ENCODE measurements around the gene NPC1. TPM values are rescaled to one million over a fixed set of nuclear protein-coding genes. Genes with fewer than 3 reads are reported as not detected.

NPC1 gene
- total RNA-seq, 2 donors from 2014 or later: 43.6 to 44.9 TPM

DNA sequence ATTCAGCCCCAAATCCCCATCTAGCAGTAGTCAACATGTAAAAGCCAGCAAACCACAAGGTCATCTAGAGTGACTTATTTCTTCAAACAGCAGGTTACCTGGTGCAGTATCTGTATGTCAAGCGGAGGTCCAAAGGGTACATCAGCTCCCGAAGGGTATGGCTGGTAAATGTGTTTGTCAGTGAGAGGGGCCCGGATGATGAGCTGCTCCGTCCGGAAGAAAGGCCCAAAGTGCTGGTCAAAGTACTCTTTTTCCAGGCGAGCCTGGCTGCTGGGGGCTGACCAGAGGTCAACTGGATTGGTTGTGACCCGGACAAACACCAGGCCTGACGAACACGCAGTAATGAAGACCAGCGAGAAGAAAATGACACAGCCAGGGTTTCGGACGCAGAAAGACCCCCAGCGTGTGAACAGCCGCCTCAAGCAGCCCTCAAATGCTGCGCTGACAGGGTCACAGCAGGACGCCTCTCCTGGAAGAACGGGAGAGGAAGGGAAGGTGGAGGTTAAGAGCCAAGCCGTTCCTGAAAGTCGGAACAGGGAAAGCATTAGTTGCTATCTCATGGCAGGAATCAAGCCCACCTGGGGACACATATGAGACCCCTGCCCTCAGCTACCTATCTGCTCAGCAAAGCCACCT is 30.0 kb downstream of the NPC1 start:
- Mint-ChIP-seq H3K36me3 (ENCODE audit: low read depth) (peaks cover 76% of the 10 kb centered on the region), H3K9me3 (no peaks in the 10 kb centered on the region), H3K27me3 (ENCODE audit: insufficient read depth) (no peaks in the 10 kb centered on the region), H3K27ac (no peak overlapping the region), H3K4me3 (no peak overlapping the region), H3K4me1 (no peaks in the 10 kb centered on the region)
- H3K4me3 ChIP-seq (ENCODE audit: low read length): no peak overlapping the region
- WGBS, 2 experiments (ENCODE audit: insufficient coverage in 1 of 2, insufficient read length in 1 of 2): 90 to 92% methylated on average over 18 to 19 of the region's 19 CpGs
- H3K9me3 ChIP-seq (ENCODE audit: control insufficient read depth, low read length): no peaks in the 10 kb centered on the region
- H3K9ac ChIP-seq (ENCODE audit: extremely low read depth, low read length, poor library complexity, severe bottlenecking): no peak overlapping the region
- H3K27me3 ChIP-seq (ENCODE audit: control insufficient read depth, insufficient read depth, low read length, poor library complexity, severe bottlenecking): no peaks in the 10 kb centered on the region
- TF ChIP-seq CTCF (conservative IDR thresholded peaks at IDR 0.05): no peak
- H3K27ac ChIP-seq (ENCODE audit: low read depth, low read length): no peak overlapping the region
- H3K4me1 ChIP-seq (ENCODE audit: control insufficient read depth, insufficient read depth, low read length): no peaks in the 10 kb centered on the region
- DNase-seq: no peak
- peaks cover 85% of the 10 kb centered on the region for H3K36me3 ChIP-seq (ENCODE audit: control insufficient read depth, insufficient read depth, low read length)

DNA sequence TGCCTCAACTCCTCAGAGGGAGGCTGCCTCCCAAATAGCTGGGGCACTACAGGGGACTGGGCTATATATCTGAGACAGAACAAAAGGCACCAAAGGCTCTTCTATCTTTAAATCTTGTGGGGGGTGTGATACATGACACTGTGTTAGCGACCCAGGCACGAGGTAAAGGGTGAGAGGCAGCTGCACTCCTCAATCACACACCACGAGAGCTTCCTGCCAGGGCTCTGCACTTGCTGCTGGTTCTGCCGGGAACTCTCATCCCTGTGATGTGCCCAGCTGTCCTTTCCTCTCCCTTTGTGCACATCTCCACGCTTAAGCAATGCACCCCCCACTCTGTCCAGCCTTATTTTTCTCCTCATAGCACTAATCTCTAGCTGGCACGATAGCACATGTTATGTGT is 32.4 kb downstream of the NPC1 start:
- Mint-ChIP-seq H3K4me3 (no peak overlapping the region), H3K4me1 (no peaks in the 10 kb centered on the region), H3K9me3 (no peaks in the 10 kb centered on the region), H3K36me3 (ENCODE audit: low read depth) (peaks cover 76% of the 10 kb centered on the region), H3K27me3 (ENCODE audit: insufficient read depth) (no peaks in the 10 kb centered on the region), H3K27ac (no peak overlapping the region)
- DNase-seq: no peak
- Histone ChIP-seq H3K9me3 (ENCODE audit: control insufficient read depth, low read length) (no peaks in the 10 kb centered on the region), H3K9ac (ENCODE audit: extremely low read depth, low read length, poor library complexity, severe bottlenecking) (no peak overlapping the region), H3K4me3 (ENCODE audit: low read length) (no peak overlapping the region), H3K36me3 (ENCODE audit: control insufficient read depth, insufficient read depth, low read length) (peaks cover 70% of the 10 kb centered on the region), H3K4me1 (ENCODE audit: control insufficient read depth, insufficient read depth, low read length) (no peaks in the 10 kb centered on the region), H3K27ac (ENCODE audit: low read depth, low read length) (no peak overlapping the region), H3K27me3 (ENCODE audit: control insufficient read depth, insufficient read depth, low read length, poor library complexity, severe bottlenecking) (no peaks in the 10 kb centered on the region)
- TF ChIP-seq CTCF (conservative IDR thresholded peaks at IDR 0.05): no peak
- WGBS, 2 experiments (ENCODE audit: insufficient coverage in 1 of 2, insufficient read length in 1 of 2): 90 to 100% methylated on average over 3 to 6 of the region's 6 CpGs

GRCh38 chr18:23552505-23552904 is 33.8 kb downstream of the NPC1 start:
- no peak for DNase-seq
- no peak for TF ChIP-seq CTCF (conservative IDR thresholded peaks at IDR 0.05)
- 87 to 96% methylated on average over 7 to 11 of the region's 11 CpGs for WGBS, 2 experiments (ENCODE audit: insufficient coverage in 1 of 2, insufficient read length in 1 of 2)
- Mint-ChIP-seq H3K4me1 (no peaks in the 10 kb centered on the region), H3K27ac (no peak overlapping the region), H3K4me3 (no peak overlapping the region), H3K36me3 (ENCODE audit: low read depth) (peaks cover 74% of the 10 kb centered on the region), H3K9me3 (no peaks in the 10 kb centered on the region), H3K27me3 (ENCODE audit: insufficient read depth) (no peaks in the 10 kb centered on the region)
- H3K4me3 ChIP-seq (ENCODE audit: low read length): no peak overlapping the region
- no peaks in the 10 kb centered on the region for H3K9me3 ChIP-seq (ENCODE audit: control insufficient read depth, low read length)
- H3K4me1 ChIP-seq (ENCODE audit: control insufficient read depth, insufficient read depth, low read length): no peaks in the 10 kb centered on the region
- no peaks in the 10 kb centered on the region for H3K27me3 ChIP-seq (ENCODE audit: control insufficient read depth, insufficient read depth, low read length, poor library complexity, severe bottlenecking)
- H3K9ac ChIP-seq (ENCODE audit: extremely low read depth, low read length, poor library complexity, severe bottlenecking): no peak overlapping the region
- no peak overlapping the region for H3K27ac ChIP-seq (ENCODE audit: low read depth, low read length)
- peaks cover 67% of the 10 kb centered on the region for H3K36me3 ChIP-seq (ENCODE audit: control insufficient read depth, insufficient read depth, low read length)

Measured in endodermal cell (in vitro differentiated cells).